ENCODE results near the gene HSPBP1.

Gene HSPBP1

GRCh38 chr19:55273978-55274707 is 5.8 kb downstream of the HSPBP1 start:
- no peak for DNase-seq

DNA sequence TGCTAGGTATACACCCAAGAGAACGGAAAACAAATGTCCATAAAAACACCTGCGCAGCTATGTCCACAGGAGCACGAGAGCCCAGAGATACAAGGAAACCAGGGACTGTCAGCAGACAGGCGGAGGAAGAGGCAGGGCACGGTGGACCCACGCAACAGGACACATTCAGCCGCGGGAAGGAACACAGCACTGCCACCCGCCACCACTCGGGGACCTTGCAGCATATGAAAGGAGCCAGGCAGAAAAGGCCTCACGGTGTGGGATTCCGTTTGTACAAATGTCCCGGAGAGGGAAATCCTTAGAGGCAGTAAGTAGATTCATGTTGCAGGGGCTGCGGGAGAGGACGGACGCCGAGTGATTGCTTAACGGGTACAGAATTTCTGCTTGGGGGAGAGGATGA is 7.8 kb downstream of the HSPBP1 start:
- no peak for DNase-seq

- no peak for DNase-seq
Observed at GRCh38 chr19:55270172-55270942, 9.6 kb downstream of the HSPBP1 start.

DNA sequence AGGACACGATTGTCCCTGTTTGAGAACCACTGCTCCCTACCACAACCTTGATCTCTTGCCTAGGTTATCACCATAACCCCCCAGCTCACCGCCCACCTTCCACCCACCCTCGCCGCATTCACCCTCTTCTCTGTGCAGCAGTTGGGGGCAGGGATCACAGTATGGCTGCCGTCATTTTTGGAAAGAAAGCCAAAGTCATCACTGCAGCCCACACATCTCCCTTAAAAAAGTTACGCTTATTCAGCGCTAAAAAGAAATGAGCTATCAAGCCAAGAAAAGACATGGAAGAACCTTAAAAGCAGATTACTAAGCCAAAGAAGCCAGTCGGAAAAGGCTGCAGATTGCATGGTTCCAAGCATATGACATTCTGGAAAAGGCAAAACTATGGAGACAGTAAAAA is 10.6 kb downstream of the HSPBP1 start:
- no peak for DNase-seq

DNA sequence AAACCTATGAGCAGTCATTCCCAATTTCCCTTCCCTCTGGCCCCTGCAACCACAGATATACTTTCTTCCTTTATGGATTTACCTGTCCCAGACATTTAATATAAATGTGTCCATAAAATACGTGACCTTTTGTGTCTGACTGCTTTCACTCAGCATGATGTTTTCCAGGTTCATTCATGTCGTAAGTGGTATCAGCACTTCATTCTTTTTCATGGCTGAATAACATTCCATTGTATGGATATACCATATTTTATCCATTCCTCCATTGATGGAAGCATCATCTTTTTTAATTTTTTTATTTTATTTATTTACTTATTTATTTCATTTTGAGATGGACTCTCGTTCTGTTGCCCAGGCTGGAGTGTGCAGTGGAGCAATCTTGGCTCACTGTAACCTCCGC is 13.1 kb downstream of the HSPBP1 start:
- no peak for DNase-seq

GRCh38 chr19:55266404-55266803 is 13.5 kb downstream of the HSPBP1 start:
- no peak for DNase-seq

DNA sequence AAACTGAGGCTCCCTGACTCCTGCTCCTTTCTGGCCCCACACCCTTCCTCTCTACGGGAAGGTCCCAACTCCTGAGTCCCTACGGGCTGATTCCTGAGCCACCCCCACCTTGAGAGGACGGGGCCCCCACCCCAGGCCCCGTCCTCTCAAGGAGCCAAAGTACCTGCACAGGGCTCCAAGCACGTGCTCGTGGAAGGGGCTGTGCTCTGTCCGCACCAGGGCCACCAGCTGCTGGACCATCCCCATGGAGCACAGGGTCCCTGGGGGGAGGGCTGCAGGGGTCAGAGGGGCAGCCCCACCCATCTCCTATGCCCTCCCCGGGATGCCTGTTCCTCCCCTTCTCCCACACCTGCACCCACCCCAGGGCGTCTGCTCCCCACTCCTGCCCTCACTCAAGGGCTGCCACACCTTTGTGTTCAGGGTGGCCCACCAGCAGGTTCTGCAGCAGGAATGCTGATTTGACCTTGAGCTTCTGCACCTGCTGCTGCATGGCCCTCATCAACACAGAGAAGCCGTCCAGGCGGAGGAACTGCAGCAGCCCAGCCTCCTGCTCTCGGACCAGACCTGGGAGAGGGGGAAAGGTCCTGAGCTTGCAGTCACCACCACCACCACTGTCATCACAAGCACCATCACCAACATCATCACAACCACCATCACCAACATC is 14.1 kb downstream of the HSPBP1 start:
- no peak for DNase-seq

- no peak for DNase-seq
Observed at GRCh38 chr19:55265173-55265572, 14.7 kb downstream of the HSPBP1 start.

DNA sequence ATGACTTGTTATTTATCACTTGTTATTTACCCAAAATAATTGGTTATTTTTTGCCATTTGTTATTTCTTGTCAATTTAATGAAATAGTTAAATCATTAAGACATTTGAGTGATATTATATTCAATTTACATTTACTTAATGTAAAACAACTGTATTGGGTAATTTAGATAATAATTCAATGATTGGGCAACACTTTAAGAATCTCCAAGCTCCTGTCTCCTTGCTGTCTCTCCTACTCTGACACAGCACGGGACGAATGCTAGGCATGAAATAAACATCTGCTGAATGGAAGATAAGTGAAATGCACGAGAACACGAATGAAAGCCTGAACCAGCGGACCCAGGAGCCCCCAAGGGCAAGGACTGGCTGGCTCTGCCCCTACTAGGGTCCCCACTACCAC is 15.4 kb downstream of the HSPBP1 start:
- no peak for DNase-seq

DNA sequence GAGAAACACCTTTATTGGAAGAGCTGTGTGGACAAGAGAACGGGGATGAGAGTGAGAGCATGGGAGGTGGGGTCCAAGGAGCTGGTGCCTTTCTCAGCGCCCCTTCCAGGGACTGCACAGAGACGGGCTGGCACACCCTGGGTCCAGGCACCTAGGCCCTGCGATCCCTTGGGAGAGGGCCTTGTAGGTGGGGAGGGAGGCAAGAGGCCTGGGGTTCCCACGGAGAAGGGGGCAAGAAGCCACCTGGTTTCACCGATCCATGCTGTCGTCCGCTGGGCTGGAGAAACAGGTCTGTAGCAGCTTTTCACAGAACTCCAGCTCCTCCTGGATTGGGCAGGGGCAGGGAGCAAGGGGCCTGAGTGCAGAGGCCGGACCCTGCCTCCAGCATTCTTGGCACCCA is 17.6 kb downstream of the HSPBP1 start:
- DNase-seq: no peak

GRCh38 chr19:55261671-55262126 is 18.2 kb downstream of the HSPBP1 start:
- no peak for DNase-seq

GRCh38 chr19:55259540-55260210 is 20.2 kb downstream of the HSPBP1 start:
- no peak for DNase-seq

- peak; percentile 87 to 98 (median 90) for DNase-seq
Observed at GRCh38 chr19:55258828-55259539, 20.9 kb downstream of the HSPBP1 start, which contains the start of gene PPP6R1. Gene PPP6R1 (minus strand): TSS chr19:55259017. CDS start chr19:55247103, 11,914 bp downstream.

DNA sequence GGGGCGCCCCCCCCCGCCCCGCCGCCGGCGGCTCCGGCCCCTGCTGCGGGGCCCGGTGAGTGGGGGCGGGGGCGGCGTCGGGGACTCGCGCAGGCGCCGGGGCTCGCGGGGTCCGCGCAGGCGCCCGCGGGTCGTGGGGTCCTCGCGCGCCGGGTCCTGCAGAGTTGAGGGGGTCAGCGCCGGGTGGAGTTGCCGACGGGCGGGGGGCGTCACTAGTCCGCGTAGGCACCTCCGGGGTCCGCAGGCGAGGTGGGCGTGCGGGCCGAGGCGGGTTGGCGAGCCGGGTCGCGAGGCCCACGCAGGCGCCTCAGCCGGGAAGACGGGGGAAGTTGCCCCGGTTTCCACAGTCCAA is 21.5 kb downstream of the HSPBP1 start:
- DNase-seq: peak in 4 of 5 experiments; percentile 23 to 40 (median 31)

GRCh38 chr19:55257461-55258420 is 22.2 kb downstream of the HSPBP1 start:
- peak in 1 of 5 experiments; percentile 30 for DNase-seq

DNA sequence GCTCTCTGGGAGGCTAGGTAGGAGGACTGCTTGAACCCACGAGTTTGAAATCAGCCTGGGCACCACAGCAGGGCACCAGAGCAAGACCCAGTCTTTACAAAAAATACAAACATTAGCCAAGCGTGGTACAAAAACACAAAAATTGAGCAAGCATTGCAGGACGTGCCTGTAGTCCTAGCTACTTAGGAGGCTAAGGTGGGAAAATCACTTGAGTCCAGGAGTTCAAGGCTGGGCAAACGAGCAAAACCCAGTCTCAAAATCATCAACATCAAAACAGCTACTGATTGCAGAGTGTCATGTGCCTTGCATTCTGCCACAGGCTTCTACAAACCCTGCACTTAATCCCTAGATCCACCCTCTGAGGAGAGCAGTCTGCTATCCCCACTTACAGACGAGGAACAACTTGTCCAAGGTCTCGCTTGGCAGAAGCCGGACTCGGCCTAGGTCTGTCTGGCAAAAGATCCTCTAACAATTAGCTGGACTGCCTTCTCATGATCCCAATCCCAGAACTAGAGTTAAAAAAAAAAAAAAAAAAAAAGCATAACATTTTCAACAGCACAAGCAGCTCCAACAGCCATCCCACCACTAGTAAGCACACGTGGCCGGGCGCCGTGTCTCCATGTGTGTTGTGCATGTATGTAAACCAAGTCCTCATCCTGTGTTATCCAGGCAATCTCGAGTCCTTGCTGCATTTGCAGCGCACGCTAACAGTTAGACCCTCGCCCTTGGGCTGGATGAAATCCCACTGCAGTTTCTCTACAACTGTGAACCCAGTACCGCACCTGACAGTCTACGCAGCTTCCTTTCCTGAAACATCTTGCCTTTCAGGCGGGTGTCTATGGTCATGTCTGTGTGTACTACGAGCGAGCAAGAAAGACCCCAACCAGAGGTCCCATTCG is 23.1 kb downstream of the HSPBP1 start:
- peak in 1 of 5 experiments; percentile 28 for DNase-seq

GRCh38 chr19:55255618-55256423 is 24.1 kb downstream of the HSPBP1 start:
- peak in 4 of 5 experiments; percentile 25 to 71 (median 42) for DNase-seq

DNA sequence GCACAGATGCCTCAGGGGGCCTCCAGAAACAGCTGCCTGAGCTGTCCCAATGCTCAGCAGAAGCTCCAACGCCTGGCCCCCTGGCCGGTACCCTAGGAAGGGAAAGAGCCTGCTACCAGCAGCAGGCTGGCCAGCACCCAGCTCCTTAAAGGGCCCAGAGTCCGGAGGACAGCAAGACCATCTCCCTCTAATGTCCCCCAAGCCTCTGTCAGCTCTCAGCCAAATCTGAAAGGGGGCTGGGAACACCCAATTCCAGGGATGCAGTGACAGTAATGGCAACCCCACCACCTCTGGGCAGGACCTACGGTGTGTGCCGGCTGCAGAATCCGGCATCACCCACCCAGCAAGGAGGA is 25.3 kb downstream of the HSPBP1 start:
- no peak for DNase-seq
